Measurements from ENCODE around the gene MUC6.

MUC6 gene

GRCh38 chr11:1008001-1008802 lies 28.3 kb downstream of the MUC6 start:
- no peaks in the 10 kb centered on the region for H3K9me3 ChIP-seq (ENCODE audit: severe bottlenecking)
- no peak overlapping the region for H3K4me3 ChIP-seq (ENCODE audit: severe bottlenecking)
- no peaks in the 10 kb centered on the region for H3K4me1 ChIP-seq (ENCODE audit: insufficient read depth, poor library complexity, severe bottlenecking)
- H3K27ac ChIP-seq (ENCODE audit: poor library complexity, severe bottlenecking) = no peak overlapping the region
- no peak for TF ChIP-seq CTCF (IDR thresholded peaks at IDR 0.05; ENCODE audit: poor library complexity, severe bottlenecking)
- ATAC-seq (ENCODE audit: low read depth) (no peak), DNase-seq (ENCODE audit: low spot score) (no peak)
- H3K36me3 ChIP-seq (ENCODE audit: low read depth) = peaks cover 38% of the 10 kb centered on the region
- H3K27me3 ChIP-seq (ENCODE audit: insufficient read depth, poor library complexity, severe bottlenecking) = no peaks in the 10 kb centered on the region

- Histone ChIP-seq H3K4me1 (ENCODE audit: insufficient read depth, poor library complexity, severe bottlenecking) (no peaks in the 10 kb centered on the region), H3K27ac (ENCODE audit: poor library complexity, severe bottlenecking) (no peak overlapping the region), H3K9me3 (ENCODE audit: severe bottlenecking) (no peaks in the 10 kb centered on the region), H3K4me3 (ENCODE audit: severe bottlenecking) (no peak overlapping the region), H3K27me3 (ENCODE audit: insufficient read depth, poor library complexity, severe bottlenecking) (no peaks in the 10 kb centered on the region), H3K36me3 (ENCODE audit: low read depth) (peaks cover 38% of the 10 kb centered on the region)
- TF ChIP-seq CTCF (IDR thresholded peaks at IDR 0.05; ENCODE audit: poor library complexity, severe bottlenecking) = no peak
- DNase-seq (ENCODE audit: low spot score) (no peak), ATAC-seq (ENCODE audit: low read depth) (no peak)
Measured at GRCh38 chr11:1007279-1007678, 29.2 kb downstream of the MUC6 start.

DNA sequence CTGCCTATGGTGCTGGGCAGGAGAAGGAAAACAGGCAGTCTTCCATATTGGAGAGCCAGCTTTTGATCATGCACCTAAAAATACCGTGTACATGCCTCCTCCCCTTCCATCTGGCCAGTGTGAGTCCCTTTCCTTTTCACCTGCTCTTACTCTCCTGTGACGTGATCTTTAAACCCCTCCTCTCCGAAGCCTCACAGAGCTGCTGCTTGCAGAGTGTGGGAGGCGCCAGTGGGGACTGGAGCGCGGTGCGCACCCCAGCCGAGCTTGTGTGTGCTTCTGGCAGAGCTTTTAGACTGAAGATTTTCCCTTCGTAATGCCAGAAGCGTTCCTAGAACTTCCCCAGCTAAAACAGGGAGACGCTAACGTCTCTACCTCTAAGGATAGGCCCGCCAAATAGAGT lies 29.8 kb downstream of the MUC6 start:
- ATAC-seq (ENCODE audit: low read depth) = no peak
- Histone ChIP-seq H3K4me3 (ENCODE audit: severe bottlenecking) (no peak overlapping the region), H3K9me3 (ENCODE audit: severe bottlenecking) (no peaks in the 10 kb centered on the region), H3K36me3 (ENCODE audit: low read depth) (peaks cover 37% of the 10 kb centered on the region), H3K27me3 (ENCODE audit: insufficient read depth, poor library complexity, severe bottlenecking) (no peaks in the 10 kb centered on the region), H3K27ac (ENCODE audit: poor library complexity, severe bottlenecking) (no peak overlapping the region), H3K4me1 (ENCODE audit: insufficient read depth, poor library complexity, severe bottlenecking) (no peaks in the 10 kb centered on the region)
- no peak for DNase-seq (ENCODE audit: low spot score)
- TF ChIP-seq CTCF (IDR thresholded peaks at IDR 0.05; ENCODE audit: poor library complexity, severe bottlenecking) = no peak

GRCh38 chr11:1005928-1006327 lies 30.6 kb downstream of the MUC6 start:
- no peak for DNase-seq (ENCODE audit: low spot score)
- H3K4me3 ChIP-seq (ENCODE audit: severe bottlenecking) = no peak overlapping the region
- H3K4me1 ChIP-seq (ENCODE audit: insufficient read depth, poor library complexity, severe bottlenecking) = no peaks in the 10 kb centered on the region
- H3K36me3 ChIP-seq (ENCODE audit: low read depth) = peaks cover 29% of the 10 kb centered on the region
- no peak for TF ChIP-seq CTCF (IDR thresholded peaks at IDR 0.05; ENCODE audit: poor library complexity, severe bottlenecking)
- no peak overlapping the region for H3K27ac ChIP-seq (ENCODE audit: poor library complexity, severe bottlenecking)
- ATAC-seq (ENCODE audit: low read depth) = no peak
- no peaks in the 10 kb centered on the region for H3K9me3 ChIP-seq (ENCODE audit: severe bottlenecking)
- no peaks in the 10 kb centered on the region for H3K27me3 ChIP-seq (ENCODE audit: insufficient read depth, poor library complexity, severe bottlenecking)

DNA sequence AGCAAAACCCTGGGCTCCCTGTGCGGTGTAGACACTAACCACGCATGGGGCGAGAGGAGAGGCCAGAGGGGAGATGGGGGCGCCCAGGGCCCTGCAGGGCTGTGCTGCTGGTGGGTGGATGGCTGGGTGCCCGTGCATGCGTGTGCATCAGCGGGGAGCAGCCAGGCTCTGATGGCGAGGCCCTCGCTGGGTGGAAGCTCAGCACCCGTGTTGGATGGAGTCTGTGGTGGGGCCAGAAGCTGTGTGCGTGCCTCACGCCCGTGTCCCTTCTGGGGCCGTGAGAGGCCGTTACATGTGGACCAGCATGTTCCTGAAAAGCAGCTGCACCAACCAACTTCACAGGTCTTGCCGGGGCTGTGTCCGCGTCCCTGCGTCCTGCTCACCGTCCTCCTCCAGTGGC lies 33.4 kb downstream of the MUC6 start:
- H3K4me3 ChIP-seq (ENCODE audit: severe bottlenecking) = no peak overlapping the region
- DNase-seq (ENCODE audit: low spot score) = no peak
- H3K27ac ChIP-seq (ENCODE audit: poor library complexity, severe bottlenecking) = no peak overlapping the region
- TF ChIP-seq CTCF (IDR thresholded peaks at IDR 0.05; ENCODE audit: poor library complexity, severe bottlenecking) = no peak
- H3K4me1 ChIP-seq (ENCODE audit: insufficient read depth, poor library complexity, severe bottlenecking) = no peaks in the 10 kb centered on the region
- H3K27me3 ChIP-seq (ENCODE audit: insufficient read depth, poor library complexity, severe bottlenecking) = no peaks in the 10 kb centered on the region
- H3K36me3 ChIP-seq (ENCODE audit: low read depth) = peaks cover 19% of the 10 kb centered on the region
- no peak for ATAC-seq (ENCODE audit: low read depth)
- no peaks in the 10 kb centered on the region for H3K9me3 ChIP-seq (ENCODE audit: severe bottlenecking)

All from RWPE2 (cell line).